H54 (cell line): ENCODE measurements around the gene LRRFIP1.
"Not testable (repeated sequence)": the region's sequence is repeated elsewhere in the genome, so short reads cannot be mapped to it uniquely, and the experiment has no call there.

Experiments
- DNase-seq: peaks from one replicate; pipeline ENCODE4 v3.0.0; 2011; ENCODE audit warnings: low spot score, mixed read lengths; ENCODE audit not compliant: insufficient read length
- FAIRE-seq: peaks from 3 replicates; lab custom pipeline; 2011; peaks lifted over from hg19 to GRCh38; lab: Jason Lieb, UNC
- POLR2A ChIP-seq: IDR thresholded peaks from 2 replicates; pipeline ENCODE4 v1.6.1; 2011; ENCODE audit warnings: low read depth, mild to moderate bottlenecking, low read length

Gene LRRFIP1

DNA sequence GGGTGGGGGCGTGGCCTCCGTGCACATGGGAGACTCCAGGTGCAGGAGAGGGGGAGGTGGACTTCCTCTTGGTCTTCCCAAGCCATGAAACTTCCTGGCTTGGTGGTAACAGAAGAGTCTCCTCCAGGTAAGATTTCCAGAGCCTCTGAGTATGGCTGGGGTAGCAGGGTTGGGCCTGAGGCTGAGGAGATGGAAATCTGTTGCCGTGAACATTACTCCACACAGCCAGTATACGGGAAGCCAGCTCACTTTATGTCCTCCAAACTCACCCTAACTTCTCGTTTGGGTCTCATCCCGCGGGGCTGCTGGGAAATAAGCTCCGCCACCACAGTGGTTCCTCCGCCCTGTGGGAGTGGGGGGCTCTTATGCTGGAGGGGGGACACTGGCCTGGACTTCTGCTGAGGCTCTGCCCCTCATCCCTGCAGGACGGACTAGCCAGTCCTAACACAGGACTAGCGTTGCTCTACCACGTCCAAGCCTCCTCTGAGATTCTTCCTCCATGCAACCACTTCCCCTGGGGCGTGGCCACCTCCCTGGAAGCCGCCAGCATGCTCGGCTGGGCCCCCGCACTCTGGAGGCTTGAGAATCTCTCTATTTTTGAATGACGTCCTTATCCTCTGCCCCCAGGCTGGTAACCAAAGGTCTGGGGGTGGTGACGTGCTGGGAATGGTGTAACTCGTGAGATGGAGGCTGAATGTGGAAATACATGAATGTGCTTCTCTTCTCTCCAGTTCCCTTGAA lies 36.1 kb upstream of the LRRFIP1 start:
- DNase-seq: no peak
- TF ChIP-seq POLR2A: no peak
- no peak for FAIRE-seq

DNA sequence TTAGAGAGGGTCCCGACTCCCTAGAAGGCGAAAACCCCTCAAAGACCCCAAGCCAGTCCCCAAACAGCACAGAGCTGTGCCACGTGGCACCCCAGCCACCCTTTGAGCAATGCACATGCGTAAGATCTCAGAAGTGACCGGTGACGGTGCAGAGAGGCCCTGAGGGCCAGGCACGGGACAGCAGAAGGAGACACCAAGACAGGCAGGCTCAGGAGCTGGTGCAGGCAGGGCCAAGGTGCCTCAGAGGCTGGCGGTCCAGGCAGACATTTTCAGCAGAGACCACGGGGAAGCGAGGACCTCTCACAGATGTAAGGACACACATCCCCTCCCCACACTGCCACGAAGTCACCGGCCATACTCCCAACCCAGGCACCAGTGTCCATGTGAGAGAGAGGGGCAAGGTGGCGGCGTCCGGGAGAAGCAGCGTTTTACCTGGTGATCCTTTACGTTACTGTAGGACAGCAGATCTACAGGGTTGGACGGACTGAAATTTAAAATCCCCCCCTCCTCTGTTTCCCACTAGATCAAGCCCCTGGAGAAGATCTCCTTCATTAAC lies 34.9 kb upstream of the LRRFIP1 start:
- DNase-seq (no peak), FAIRE-seq (no peak)
- TF ChIP-seq POLR2A: no peak

- TF ChIP-seq POLR2A: no peak
- no peak for FAIRE-seq
These were observed 34.4 kb upstream of the LRRFIP1 start for GRCh38 chr2:237593036-237593435.

DNA sequence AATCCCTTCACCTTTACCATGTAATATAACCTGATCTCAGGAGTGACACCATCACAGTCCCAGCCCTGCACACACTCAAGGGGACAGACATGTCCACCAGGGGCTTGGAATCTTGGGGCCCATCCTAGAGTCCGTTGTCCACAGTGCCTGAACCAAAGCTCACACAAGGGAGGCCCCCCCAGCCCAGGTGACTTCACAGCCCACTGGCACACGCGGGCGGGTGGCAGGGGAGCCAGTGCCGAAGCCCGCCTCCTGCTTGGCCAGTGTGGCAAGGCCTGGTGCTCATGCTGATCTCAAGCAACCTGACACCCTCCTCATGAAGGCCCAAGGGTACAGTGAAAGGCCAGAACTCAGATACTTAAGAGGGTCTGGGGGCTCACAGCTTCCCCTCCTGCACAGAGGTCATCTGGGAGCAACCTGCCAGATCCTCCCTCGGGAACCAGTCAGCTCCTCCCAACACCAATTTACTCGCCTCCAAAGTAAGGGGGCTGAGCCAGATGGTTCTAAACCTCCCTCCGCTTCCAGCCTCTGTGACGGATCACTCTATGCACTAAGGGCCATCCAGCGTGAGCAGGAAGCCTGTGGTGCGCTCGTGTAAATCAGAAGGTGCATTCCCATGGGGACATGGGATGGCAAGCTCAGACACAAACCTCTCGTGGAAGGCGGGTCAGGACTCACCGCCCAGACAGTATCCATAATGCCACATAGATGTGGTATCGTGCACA lies 33.6 kb upstream of the LRRFIP1 start:
- FAIRE-seq (no peak), DNase-seq (no peak)
- no peak for TF ChIP-seq POLR2A

More at GRCh38 chr2:237593036-237593435, 34.4 kb upstream of the LRRFIP1 start:
- DNase-seq: no peak

- no peak for FAIRE-seq
- no peak for TF ChIP-seq POLR2A
- DNase-seq: no peak
These were observed 32.9 kb upstream of the LRRFIP1 start for GRCh38 chr2:237594514-237594871.

GRCh38 chr2:237595829-237596519 lies 31.4 kb upstream of the LRRFIP1 start:
- FAIRE-seq, DNase-seq: not testable (repeated sequence)

GRCh38 chr2:237596520-237597195 lies 30.7 kb upstream of the LRRFIP1 start:
- no peak for DNase-seq

DNA sequence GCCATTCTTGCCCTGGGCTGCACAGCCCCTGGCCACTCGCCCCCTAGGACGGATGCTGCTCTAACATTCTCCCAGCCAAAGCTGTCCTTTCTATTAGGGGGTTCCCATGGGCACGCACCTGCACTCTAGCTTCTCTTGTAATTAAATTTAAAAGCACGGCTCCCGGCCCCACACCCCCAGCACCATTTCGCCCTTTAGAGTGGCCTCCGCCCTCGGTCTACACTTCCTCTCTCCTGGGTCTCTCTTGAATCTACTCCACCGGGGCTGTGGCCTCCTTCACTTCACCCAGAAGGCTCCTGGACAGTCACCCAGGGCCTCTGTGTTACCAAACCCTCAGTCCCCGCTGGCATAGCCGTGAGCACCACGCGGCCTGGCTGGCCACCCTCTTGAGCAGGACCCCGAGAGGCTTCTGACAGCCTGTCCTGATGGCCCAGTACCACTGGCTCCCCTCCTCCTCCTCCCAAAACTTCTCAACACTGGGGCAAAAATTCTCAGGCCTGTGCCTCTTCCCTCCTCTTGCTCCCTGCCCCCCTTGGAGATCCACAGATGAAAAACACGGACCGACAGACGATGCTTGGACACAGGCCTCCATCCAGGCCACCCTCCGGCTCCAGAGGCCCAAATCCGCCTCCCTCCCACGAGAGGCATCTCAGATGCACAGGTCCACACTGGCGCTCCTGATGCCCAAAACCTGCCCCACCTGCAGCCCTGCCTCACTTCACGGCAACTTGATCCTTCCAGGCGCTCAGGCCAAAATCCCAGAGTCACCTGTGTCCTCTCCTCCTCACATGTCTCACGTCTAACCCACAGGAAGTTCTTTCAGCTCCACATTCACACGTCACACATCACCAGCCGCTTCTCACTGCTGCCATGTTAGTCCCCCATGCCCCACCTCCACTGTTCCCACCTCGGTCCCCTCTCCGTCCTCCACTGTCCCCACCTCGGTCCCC lies 29.9 kb upstream of the LRRFIP1 start:
- DNase-seq (no peak), FAIRE-seq (no peak)
- no peak for TF ChIP-seq POLR2A

More at GRCh38 chr2:237596520-237597195, 30.7 kb upstream of the LRRFIP1 start:
- no peak for FAIRE-seq
- no peak for TF ChIP-seq POLR2A

- FAIRE-seq (no peak), DNase-seq (no peak)
- TF ChIP-seq POLR2A: no peak
These were observed 28.7 kb upstream of the LRRFIP1 start for GRCh38 chr2:237598468-237599208.

DNA sequence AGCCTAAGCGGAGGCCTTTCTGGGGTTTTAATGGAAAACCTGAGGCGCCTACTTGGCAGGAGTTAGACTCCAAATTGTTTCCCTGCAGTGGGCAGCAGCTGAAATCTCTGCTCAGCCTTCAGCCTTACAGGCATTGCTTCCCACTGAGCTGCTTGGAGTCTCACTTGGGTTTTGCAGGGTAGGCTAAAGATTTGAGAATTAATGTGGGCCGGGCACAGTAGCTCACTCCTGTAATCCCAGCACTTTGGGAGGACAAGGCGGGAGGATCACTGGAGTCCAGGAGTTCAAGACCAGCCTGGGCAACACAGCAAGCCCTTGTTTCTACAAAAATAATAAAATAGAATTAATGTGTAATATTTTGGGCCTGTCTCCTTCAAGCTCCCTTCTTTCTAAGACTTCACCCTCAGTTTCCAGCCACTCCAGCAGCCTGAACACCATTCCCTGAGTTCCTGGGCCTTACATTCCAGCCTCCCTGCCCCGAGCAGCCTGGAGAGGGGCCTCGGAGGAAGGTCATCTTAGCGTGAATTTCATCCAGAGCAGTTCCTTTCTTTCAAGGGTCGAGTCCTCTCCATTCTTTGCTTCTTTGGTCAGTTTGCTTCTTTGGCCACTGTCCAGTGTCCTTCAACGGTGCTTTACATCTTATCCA lies 27.8 kb upstream of the LRRFIP1 start:
- no peak for TF ChIP-seq POLR2A
- no peak for DNase-seq
- no peak for FAIRE-seq

GRCh38 chr2:237600205-237600846 lies 27.1 kb upstream of the LRRFIP1 start:
- FAIRE-seq: no peak

More at GRCh38 chr2:237600205-237600846, 27.1 kb upstream of the LRRFIP1 start:
- TF ChIP-seq POLR2A: no peak
- no peak for DNase-seq
